GM23338 (cell line): Measurements from ENCODE around the gene RAD51B. TPM values are rescaled to one million over a fixed set of nuclear protein-coding genes. Genes with fewer than 3 reads are reported as not detected.

Experiments
- ATAC-seq: fragments of 200-7000 bp; cut with Tn5 transposase; 3 replicates; pipeline ENCODE4 v1.9.1; 2020
- DNase-seq: peaks from one replicate; pipeline ENCODE4 v3.0.0-alpha.2; 2015; ENCODE audit warnings: low spot score
- H2AFZ ChIP-seq: fragments of 200-600 bp; sonication (generic); 2 replicates; pipeline ENCODE4 v1.8.0; 2016; ENCODE audit warnings: antibody characterized with exemption, mild to moderate bottlenecking, moderate library complexity
- H3F3A ChIP-seq: fragments of 200-600 bp; sonication (generic); replicated peaks from 2 replicates; pipeline ENCODE4 v1.8.0; 2017; ENCODE audit warnings: antibody characterized with exemption, mixed run types, low read depth
- H3K27ac ChIP-seq: fragments of 200-600 bp; sonication (generic); 2 replicates; pipeline ENCODE4 v1.6.1; 2016; ENCODE audit warnings: low read depth
- H3K27me3 ChIP-seq: fragments of 200-600 bp; sonication (generic); 2 replicates; pipeline ENCODE4 v1.8.0; 2016; ENCODE audit warnings: mild to moderate bottlenecking, mixed run types, moderate library complexity; ENCODE audit not compliant: insufficient read depth
- H3K36me3 ChIP-seq: fragments of 200-600 bp; sonication (generic); 2 replicates; pipeline ENCODE4 v1.8.0; 2016; ENCODE audit warnings: mild to moderate bottlenecking; ENCODE audit not compliant: insufficient read depth
- H3K4me1 ChIP-seq: fragments of 200-600 bp; sonication (generic); 2 replicates; pipeline ENCODE4 v1.8.0; 2016; ENCODE audit warnings: mild to moderate bottlenecking, moderate library complexity; ENCODE audit not compliant: insufficient read depth
- H3K4me2 ChIP-seq: fragments of 200-600 bp; sonication (generic); 2 replicates; pipeline ENCODE4 v1.7.1; 2017; ENCODE audit warnings: mixed run types
- H3K4me3 ChIP-seq: fragments of 200-600 bp; sonication (generic); 2 replicates; pipeline ENCODE4 v1.6.1; 2016; ENCODE audit warnings: mixed run types
- H3K79me2 ChIP-seq: fragments of 200-600 bp; sonication (generic); replicated peaks from 2 replicates; pipeline ENCODE4 v1.8.0; 2017; ENCODE audit warnings: mild to moderate bottlenecking; ENCODE audit not compliant: insufficient read depth
- H3K9me2 ChIP-seq: fragments of 200-600 bp; sonication (generic); 2 replicates; pipeline ENCODE4 v1.8.0; 2017; ENCODE audit not compliant: insufficient read depth
- H4K20me1 ChIP-seq: fragments of 200-600 bp; sonication (generic); replicated peaks from 2 replicates; pipeline ENCODE4 v1.8.0; 2017; ENCODE audit warnings: mild to moderate bottlenecking; ENCODE audit not compliant: insufficient read depth
- H3K27ac Mint-ChIP-seq: 2 replicates; pipeline ENCODE4 v1.8.0; 2020; ENCODE audit warnings: inconsistent platforms, mild to moderate bottlenecking, moderate library complexity, mixed read lengths
- H3K27me3 Mint-ChIP-seq: 3 replicates; pipeline ENCODE4 v1.8.0; 2022; ENCODE audit warnings: low read depth, mild to moderate bottlenecking, moderate library complexity, mixed read lengths, inconsistent platforms; ENCODE audit not compliant: insufficient read depth, poor library complexity
- H3K36me3 Mint-ChIP-seq: 3 replicates; pipeline ENCODE4 v1.8.0; 2021; ENCODE audit warnings: low read depth, mild to moderate bottlenecking, inconsistent platforms, moderate library complexity, mixed read lengths
- H3K4me1 Mint-ChIP-seq: 3 replicates; pipeline ENCODE4 v1.8.0; 2020; ENCODE audit warnings: mild to moderate bottlenecking, inconsistent platforms, mixed read lengths
- H3K4me3 Mint-ChIP-seq: 3 replicates; pipeline ENCODE4 v1.8.0; 2021; ENCODE audit warnings: moderate library complexity, mild to moderate bottlenecking, inconsistent platforms, mixed read lengths
- H3K9me3 Mint-ChIP-seq: 3 replicates; pipeline ENCODE4 v1.8.0; 2020; ENCODE audit warnings: moderate library complexity, mild to moderate bottlenecking, inconsistent platforms, mixed read lengths
- STAT1 ChIP-seq: IDR thresholded peaks from one replicate; pipeline ENCODE4 v1.6.1; 2016; ENCODE audit warnings: antibody characterized with exemption; ENCODE audit not compliant: unreplicated experiment
- polyA plus RNA-seq: library from polyadenylated mRNA; unstranded; fragments of >200 nt; fragmentation: Nextera tagmentation; extraction: Ambion mirVana; gene quantifications from 2 replicates; pipeline ENCODE4 v1.2.1, GENCODE V29; 2016
- total RNA-seq: library from RNA; depleted of rRNA; stranded (reverse); fragments of >200 nt; shearing (Covaris generic); gene quantifications from 2 replicates; pipeline ENCODE4 v1.2.3, GENCODE V29; 2014
- TF ChIP-seq, protein P1 (sequence below): fragments of 250-450 bp; sonication (Bioruptor Pico); IDR thresholded peaks from 2 replicates; pipeline ENCODE4 v1.5.0; 2020; ENCODE audit warnings: mild to moderate bottlenecking, moderate library complexity
- TF ChIP-seq, protein P2 (sequence below): IDR thresholded peaks from one replicate; pipeline ENCODE4 v1.6.1; 2018; ENCODE audit warnings: antibody characterized with exemption; ENCODE audit not compliant: unreplicated experiment

The RAD51B gene
- total and polyA plus RNA-seq, 2 experiments from 2014 or later: 15.7 to 29.1 TPM

DNA sequence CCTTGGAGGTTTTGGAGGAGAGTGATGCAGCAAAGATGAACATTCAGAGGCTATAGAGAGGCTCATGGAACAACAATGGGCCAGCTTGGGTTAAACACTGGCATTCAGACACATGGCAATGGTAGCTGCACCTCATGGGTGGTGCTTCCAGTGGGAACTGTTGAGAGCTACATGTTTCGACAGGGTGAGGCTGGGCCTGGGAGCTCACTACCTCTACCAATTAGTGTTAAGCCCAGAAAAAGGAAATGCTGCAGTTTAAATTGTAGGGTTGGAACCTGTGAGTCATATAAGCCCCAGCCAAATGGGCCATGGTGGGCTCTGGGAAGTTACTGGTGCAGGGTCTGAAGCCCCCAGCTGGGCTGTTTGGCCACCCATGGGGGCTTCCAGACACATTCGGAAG is 693.6 kb downstream of the RAD51B start (continued):
- TF ChIP-seq, protein P1, sequence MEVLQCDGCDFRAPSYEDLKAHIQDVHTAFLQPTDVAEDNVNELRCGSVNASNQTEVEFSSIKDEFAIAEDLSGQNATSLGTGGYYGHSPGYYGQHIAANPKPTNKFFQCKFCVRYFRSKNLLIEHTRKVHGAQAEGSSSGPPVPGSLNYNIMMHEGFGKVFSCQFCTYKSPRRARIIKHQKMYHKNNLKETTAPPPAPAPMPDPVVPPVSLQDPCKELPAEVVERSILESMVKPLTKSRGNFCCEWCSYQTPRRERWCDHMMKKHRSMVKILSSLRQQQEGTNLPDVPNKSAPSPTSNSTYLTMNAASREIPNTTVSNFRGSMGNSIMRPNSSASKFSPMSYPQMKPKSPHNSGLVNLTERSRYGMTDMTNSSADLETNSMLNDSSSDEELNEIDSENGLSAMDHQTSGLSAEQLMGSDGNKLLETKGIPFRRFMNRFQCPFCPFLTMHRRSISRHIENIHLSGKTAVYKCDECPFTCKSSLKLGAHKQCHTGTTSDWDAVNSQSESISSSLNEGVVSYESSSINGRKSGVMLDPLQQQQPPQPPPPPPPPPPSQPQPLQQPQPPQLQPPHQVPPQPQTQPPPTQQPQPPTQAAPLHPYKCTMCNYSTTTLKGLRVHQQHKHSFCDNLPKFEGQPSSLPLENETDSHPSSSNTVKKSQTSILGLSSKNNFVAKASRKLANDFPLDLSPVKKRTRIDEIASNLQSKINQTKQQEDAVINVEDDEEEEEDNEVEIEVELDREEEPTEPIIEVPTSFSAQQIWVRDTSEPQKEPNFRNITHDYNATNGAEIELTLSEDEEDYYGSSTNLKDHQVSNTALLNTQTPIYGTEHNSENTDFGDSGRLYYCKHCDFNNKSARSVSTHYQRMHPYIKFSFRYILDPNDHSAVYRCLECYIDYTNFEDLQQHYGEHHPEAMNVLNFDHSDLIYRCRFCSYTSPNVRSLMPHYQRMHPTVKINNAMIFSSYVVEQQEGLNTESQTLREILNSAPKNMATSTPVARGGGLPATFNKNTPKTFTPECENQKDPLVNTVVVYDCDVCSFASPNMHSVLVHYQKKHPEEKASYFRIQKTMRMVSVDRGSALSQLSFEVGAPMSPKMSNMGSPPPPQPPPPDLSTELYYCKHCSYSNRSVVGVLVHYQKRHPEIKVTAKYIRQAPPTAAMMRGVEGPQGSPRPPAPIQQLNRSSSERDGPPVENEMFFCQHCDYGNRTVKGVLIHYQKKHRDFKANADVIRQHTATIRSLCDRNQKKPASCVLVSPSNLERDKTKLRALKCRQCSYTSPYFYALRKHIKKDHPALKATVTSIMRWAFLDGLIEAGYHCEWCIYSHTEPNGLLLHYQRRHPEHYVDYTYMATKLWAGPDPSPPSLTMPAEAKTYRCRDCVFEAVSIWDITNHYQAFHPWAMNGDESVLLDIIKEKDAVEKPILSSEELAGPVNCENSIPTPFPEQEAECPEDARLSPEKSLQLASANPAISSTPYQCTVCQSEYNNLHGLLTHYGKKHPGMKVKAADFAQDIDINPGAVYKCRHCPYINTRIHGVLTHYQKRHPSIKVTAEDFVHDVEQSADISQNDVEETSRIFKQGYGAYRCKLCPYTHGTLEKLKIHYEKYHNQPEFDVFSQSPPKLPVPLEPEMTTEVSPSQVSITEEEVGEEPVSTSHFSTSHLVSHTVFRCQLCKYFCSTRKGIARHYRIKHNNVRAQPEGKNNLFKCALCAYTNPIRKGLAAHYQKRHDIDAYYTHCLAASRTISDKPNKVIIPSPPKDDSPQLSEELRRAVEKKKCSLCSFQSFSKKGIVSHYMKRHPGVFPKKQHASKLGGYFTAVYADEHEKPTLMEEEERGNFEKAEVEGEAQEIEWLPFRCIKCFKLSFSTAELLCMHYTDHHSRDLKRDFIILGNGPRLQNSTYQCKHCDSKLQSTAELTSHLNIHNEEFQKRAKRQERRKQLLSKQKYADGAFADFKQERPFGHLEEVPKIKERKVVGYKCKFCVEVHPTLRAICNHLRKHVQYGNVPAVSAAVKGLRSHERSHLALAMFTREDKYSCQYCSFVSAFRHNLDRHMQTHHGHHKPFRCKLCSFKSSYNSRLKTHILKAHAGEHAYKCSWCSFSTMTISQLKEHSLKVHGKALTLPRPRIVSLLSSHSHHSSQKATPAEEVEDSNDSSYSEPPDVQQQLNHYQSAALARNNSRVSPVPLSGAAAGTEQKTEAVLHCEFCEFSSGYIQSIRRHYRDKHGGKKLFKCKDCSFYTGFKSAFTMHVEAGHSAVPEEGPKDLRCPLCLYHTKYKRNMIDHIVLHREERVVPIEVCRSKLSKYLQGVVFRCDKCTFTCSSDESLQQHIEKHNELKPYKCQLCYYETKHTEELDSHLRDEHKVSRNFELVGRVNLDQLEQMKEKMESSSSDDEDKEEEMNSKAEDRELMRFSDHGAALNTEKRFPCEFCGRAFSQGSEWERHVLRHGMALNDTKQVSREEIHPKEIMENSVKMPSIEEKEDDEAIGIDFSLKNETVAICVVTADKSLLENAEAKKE: no peak
- TF ChIP-seq STAT1: no peak

DNA sequence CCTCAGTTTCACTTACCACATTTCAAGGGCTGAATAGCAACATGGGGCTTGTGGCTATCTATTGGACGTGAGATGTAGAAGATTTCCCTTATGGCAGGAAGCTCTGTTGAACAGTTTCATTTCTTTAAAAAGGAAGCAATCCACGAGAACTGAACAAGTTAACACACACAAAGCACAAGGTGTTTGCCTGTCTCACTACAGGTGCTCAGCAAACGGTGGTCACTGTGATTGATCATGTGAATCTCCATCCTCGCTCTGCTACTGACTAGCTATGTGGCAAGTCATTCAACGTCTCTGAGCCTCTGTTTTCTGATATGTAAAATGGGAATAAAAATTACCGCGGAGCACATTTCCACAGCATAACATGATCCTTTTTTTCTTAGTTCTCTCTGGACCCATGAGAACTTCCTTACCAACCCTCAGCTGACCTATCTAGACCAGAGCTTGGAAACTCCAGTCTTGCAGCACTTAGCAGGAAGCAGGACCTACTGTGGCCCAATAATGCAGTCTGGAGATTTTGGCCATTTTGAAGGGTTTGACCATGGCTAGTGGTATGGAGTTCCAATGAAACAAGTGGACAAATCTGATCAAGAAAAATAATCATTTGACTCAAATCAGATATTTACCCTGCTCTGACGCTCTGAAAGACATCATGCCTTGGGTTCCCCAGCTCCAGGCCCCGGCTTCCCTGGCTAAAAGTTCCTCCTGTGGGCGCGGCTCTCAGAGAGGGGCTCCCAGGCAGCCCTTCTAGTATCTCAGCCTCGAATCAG is 694.4 kb downstream of the RAD51B start:
- no peak overlapping the region; the same call in 1 of the 2 replicates for H2AFZ ChIP-seq
- Mint-ChIP-seq H3K36me3 (no peaks in the 10 kb centered on the region), H3K4me1 (peaks cover 11% of the 10 kb centered on the region; the same call in 2 of the 3 replicates), H3K27me3 (no peaks in the 10 kb centered on the region), H3K27ac (no peak overlapping the region), H3K4me3 (no peak overlapping the region), H3K9me3 (no peaks in the 10 kb centered on the region)
- H4K20me1 ChIP-seq: no peaks in the 10 kb centered on the region
- no peaks in the 10 kb centered on the region for H3K36me3 ChIP-seq
- no peak overlapping the region for H3K4me3 ChIP-seq
- peaks cover 3% of the 10 kb centered on the region; the same call in 1 of the 2 replicates for H3K9me2 ChIP-seq
- H3K27ac ChIP-seq: no peak overlapping the region
- no peaks in the 10 kb centered on the region for H3K79me2 ChIP-seq
- DNase-seq (no peak), ATAC-seq (no peak; the same call in 2 of the 3 replicates)
- H3F3A ChIP-seq: no peaks in the 10 kb centered on the region
- TF ChIP-seq, protein P2, sequence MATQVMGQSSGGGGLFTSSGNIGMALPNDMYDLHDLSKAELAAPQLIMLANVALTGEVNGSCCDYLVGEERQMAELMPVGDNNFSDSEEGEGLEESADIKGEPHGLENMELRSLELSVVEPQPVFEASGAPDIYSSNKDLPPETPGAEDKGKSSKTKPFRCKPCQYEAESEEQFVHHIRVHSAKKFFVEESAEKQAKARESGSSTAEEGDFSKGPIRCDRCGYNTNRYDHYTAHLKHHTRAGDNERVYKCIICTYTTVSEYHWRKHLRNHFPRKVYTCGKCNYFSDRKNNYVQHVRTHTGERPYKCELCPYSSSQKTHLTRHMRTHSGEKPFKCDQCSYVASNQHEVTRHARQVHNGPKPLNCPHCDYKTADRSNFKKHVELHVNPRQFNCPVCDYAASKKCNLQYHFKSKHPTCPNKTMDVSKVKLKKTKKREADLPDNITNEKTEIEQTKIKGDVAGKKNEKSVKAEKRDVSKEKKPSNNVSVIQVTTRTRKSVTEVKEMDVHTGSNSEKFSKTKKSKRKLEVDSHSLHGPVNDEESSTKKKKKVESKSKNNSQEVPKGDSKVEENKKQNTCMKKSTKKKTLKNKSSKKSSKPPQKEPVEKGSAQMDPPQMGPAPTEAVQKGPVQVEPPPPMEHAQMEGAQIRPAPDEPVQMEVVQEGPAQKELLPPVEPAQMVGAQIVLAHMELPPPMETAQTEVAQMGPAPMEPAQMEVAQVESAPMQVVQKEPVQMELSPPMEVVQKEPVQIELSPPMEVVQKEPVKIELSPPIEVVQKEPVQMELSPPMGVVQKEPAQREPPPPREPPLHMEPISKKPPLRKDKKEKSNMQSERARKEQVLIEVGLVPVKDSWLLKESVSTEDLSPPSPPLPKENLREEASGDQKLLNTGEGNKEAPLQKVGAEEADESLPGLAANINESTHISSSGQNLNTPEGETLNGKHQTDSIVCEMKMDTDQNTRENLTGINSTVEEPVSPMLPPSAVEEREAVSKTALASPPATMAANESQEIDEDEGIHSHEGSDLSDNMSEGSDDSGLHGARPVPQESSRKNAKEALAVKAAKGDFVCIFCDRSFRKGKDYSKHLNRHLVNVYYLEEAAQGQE: no peak
- peaks cover 6% of the 10 kb centered on the region; the same call in 1 of the 2 replicates for H3K4me1 ChIP-seq
- no peaks in the 10 kb centered on the region for H3K27me3 ChIP-seq
- no peak overlapping the region for H3K4me2 ChIP-seq
